Progenitor cell of endocrine pancreas (in vitro differentiated cells): ENCODE data around the gene SCIN. TPM values are rescaled to one million over a fixed set of nuclear protein-coding genes. Genes with fewer than 3 reads are reported as not detected.

Experiments used
- DNase-seq: peaks from one replicate; pipeline ENCODE4 v3.0.0; 2021; ENCODE audit warnings: low spot score; ENCODE audit not compliant: unreplicated experiment
- H3K27ac Mint-ChIP-seq: 2 replicates; pipeline ENCODE4 v1.8.0; 2021; ENCODE audit warnings: mild to moderate bottlenecking, moderate library complexity, mixed read lengths
- H3K27me3 Mint-ChIP-seq: 2 replicates; pipeline ENCODE4 v1.8.0; 2021; ENCODE audit warnings: mixed read lengths
- H3K36me3 Mint-ChIP-seq: 2 replicates; pipeline ENCODE4 v1.8.0; 2022; ENCODE audit warnings: mixed read lengths; ENCODE audit not compliant: insufficient read depth
- H3K4me1 Mint-ChIP-seq: 2 replicates; pipeline ENCODE4 v1.8.0; 2021; ENCODE audit warnings: low read depth, mixed read lengths
- H3K4me3 Mint-ChIP-seq: 2 replicates; pipeline ENCODE4 v1.8.0; 2021; ENCODE audit warnings: low read depth, mild to moderate bottlenecking, moderate library complexity, mixed read lengths
- H3K9me3 Mint-ChIP-seq: 2 replicates; pipeline ENCODE4 v1.8.0; 2021; ENCODE audit warnings: low read depth, mixed read lengths
- CTCF ChIP-seq: fragments of 200-600 bp; sonication (generic); IDR thresholded peaks from one replicate; pipeline ENCODE4 v1.5.0; 2021; ENCODE audit warnings: antibody characterized with exemption, mild to moderate bottlenecking; ENCODE audit not compliant: unreplicated experiment
- total RNA-seq: library from RNA; stranded (reverse); gene quantifications from 2 replicates; pipeline ENCODE4 v1.2.1, GENCODE V29; 2021

Gene SCIN
- total RNA-seq, 1 donor from 2014 or later: 0.10 TPM

GRCh38 chr7:12570168-12570533 lies 369 bp upstream of the SCIN start:
- H3K4me1 Mint-ChIP-seq: peaks cover 6% of the 10 kb centered on the region
- no peak for DNase-seq
- no peaks in the 10 kb centered on the region for H3K36me3 Mint-ChIP-seq
- peaks cover 64% of the 10 kb centered on the region for H3K27me3 Mint-ChIP-seq
- no peak overlapping the region for H3K27ac Mint-ChIP-seq
- H3K4me3 Mint-ChIP-seq: peak overlapping the region; percentile 68
- H3K9me3 Mint-ChIP-seq: no peaks in the 10 kb centered on the region
- no peak for TF ChIP-seq CTCF

- no peak for DNase-seq
- no peak for TF ChIP-seq CTCF
- Mint-ChIP-seq H3K27me3 (peaks cover 62% of the 10 kb centered on the region), H3K27ac (no peak overlapping the region), H3K36me3 (no peaks in the 10 kb centered on the region), H3K9me3 (no peaks in the 10 kb centered on the region), H3K4me1 (peaks cover 6% of the 10 kb centered on the region), H3K4me3 (no peak overlapping the region)
These were observed 1.2 kb downstream of the SCIN start for GRCh38 chr7:12571691-12572090.

- Mint-ChIP-seq H3K4me1 (peaks cover 6% of the 10 kb centered on the region), H3K4me3 (no peak overlapping the region), H3K27me3 (peaks cover 50% of the 10 kb centered on the region), H3K36me3 (no peaks in the 10 kb centered on the region), H3K9me3 (no peaks in the 10 kb centered on the region), H3K27ac (no peak overlapping the region)
- no peak for DNase-seq
- TF ChIP-seq CTCF: no peak
These were observed 2.5 kb downstream of the SCIN start for GRCh38 chr7:12572941-12573575.

- Mint-ChIP-seq H3K4me3 (no peak overlapping the region), H3K36me3 (no peaks in the 10 kb centered on the region), H3K9me3 (no peaks in the 10 kb centered on the region), H3K27ac (no peak overlapping the region), H3K4me1 (peaks cover 6% of the 10 kb centered on the region), H3K27me3 (peaks cover 43% of the 10 kb centered on the region)
- DNase-seq: no peak
- TF ChIP-seq CTCF: no peak
These were observed 3.4 kb downstream of the SCIN start for GRCh38 chr7:12573885-12574284.

- no peaks in the 10 kb centered on the region for H3K9me3 Mint-ChIP-seq
- TF ChIP-seq CTCF: no peak
- DNase-seq: no peak
- H3K27me3 Mint-ChIP-seq: no peaks in the 10 kb centered on the region
- H3K4me3 Mint-ChIP-seq: no peak overlapping the region
- no peak overlapping the region for H3K27ac Mint-ChIP-seq
- no peaks in the 10 kb centered on the region for H3K36me3 Mint-ChIP-seq
- H3K4me1 Mint-ChIP-seq: peaks cover 7% of the 10 kb centered on the region
These were observed 8.6 kb downstream of the SCIN start for GRCh38 chr7:12578930-12579640.
